Fibroblast of villous mesenchyme (primary cell): ENCODE data around the gene KCTD19. TPM values are rescaled to one million over a fixed set of nuclear protein-coding genes. Genes with fewer than 3 reads are reported as not detected.

Experiments used
- DNase-seq: peaks from one replicate; pipeline ENCODE4 v3.0.0-alpha.2; 2010; ENCODE audit warnings: low read depth
- H3K4me3 ChIP-seq: 2 replicates; pipeline ENCODE4 v1.5.1; 2011; ENCODE audit warnings: low read depth, mild to moderate bottlenecking, low read length
- total RNA-seq: library from RNA; depleted of rRNA; stranded (reverse); fragments of >200 nt; gene quantifications from 2 replicates; pipeline ENCODE4 v1.2.3, GENCODE V29; 2012
- TF ChIP-seq, protein P1 (sequence below): IDR thresholded peaks from 2 replicates; pipeline ENCODE4 v1.5.1; 2012; ENCODE audit warnings: low read depth, mild to moderate bottlenecking, low read length; ENCODE audit not compliant: insufficient read depth

KCTD19 gene
- total RNA-seq, 1 donor, result under 0.01 TPM

DNA sequence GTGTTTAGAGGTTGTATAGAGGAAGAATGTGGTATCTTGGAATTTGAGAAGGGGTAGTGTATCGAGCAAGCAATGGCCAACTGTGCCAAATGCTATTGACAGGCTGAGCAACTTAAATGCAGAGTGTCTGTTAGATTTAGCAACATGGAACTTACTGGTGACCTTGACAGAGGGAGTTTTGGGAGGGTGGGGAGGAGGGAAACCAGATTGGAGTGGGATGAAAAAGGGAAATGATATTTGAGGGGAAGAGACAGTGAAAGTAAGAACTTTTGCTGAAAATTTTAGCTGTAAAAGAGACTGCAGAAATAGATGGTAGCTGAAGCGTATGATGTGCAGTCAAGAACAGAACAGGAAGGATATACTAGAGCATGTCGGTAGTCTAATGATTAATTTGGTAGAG is 1.2 kb upstream of the KCTD19 start:
- DNase-seq, result no peak
- H3K4me3 ChIP-seq, result no peak overlapping the region
- TF ChIP-seq, protein P1, sequence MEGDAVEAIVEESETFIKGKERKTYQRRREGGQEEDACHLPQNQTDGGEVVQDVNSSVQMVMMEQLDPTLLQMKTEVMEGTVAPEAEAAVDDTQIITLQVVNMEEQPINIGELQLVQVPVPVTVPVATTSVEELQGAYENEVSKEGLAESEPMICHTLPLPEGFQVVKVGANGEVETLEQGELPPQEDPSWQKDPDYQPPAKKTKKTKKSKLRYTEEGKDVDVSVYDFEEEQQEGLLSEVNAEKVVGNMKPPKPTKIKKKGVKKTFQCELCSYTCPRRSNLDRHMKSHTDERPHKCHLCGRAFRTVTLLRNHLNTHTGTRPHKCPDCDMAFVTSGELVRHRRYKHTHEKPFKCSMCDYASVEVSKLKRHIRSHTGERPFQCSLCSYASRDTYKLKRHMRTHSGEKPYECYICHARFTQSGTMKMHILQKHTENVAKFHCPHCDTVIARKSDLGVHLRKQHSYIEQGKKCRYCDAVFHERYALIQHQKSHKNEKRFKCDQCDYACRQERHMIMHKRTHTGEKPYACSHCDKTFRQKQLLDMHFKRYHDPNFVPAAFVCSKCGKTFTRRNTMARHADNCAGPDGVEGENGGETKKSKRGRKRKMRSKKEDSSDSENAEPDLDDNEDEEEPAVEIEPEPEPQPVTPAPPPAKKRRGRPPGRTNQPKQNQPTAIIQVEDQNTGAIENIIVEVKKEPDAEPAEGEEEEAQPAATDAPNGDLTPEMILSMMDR, result no peak

DNA sequence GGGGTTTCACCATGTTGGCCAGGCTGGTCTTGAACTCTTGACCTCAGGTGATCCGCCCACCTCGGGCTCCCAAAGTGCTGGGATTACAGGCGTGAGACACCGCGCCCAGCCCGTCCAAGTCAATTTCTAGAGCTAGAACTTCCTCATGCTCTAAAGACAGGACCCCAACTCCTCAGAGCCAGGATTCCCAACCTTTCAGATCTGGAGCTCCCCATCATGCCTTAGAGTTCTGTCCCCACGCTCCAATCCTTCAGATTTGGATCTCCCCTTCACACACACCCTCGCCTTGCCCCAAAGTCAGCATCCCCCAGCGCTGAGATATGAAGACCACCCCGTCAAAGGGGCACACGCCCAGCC is 448 bp downstream of the KCTD19 start:
- no peak for DNase-seq
- TF ChIP-seq, protein P1, result no peak
- H3K4me3 ChIP-seq, result peak overlapping the region; percentile 63

DNA sequence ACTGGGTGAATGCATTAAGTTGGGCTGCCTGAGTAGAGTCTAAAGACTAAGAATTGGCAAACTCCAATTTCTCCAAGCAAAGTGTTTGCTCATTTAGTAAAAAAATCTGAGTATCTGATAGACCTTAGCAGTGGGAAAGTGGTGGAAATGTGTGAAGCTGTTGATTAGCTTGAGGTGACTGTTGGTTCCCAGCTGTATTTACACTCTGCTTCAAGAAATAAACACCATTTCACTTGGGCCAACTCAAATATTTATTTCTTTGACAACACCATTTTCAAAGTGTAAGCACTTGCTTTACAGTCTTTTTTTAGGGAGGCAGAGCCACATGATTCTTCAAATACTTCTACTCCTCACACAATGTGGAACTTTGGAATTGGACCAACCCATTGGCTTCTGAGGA is 8.7 kb downstream of the KCTD19 start:
- no peak overlapping the region for H3K4me3 ChIP-seq
- DNase-seq, result no peak
- TF ChIP-seq, protein P1, result no peak

DNA sequence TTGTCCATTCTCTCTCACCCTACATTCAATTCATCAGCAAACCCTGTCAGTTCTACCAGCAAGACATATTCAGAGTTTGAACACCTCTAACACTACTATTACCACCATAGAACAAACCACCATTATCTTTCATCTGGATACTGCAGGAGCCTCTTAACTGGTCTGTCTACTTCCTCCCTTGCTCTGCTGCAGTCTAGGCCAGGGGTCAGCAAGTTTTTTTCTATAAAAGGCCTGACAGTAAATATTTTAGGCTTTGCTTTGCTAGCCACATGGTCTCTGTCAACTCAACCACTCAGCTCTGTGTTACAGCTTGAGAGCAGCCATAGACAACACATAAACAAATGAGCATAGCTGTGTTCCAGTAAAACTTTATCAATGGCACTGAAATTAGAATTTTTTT is 13.8 kb downstream of the KCTD19 start:
- no peak overlapping the region for H3K4me3 ChIP-seq
- peak; percentile 95 for DNase-seq
- TF ChIP-seq, protein P1, result no peak

DNA sequence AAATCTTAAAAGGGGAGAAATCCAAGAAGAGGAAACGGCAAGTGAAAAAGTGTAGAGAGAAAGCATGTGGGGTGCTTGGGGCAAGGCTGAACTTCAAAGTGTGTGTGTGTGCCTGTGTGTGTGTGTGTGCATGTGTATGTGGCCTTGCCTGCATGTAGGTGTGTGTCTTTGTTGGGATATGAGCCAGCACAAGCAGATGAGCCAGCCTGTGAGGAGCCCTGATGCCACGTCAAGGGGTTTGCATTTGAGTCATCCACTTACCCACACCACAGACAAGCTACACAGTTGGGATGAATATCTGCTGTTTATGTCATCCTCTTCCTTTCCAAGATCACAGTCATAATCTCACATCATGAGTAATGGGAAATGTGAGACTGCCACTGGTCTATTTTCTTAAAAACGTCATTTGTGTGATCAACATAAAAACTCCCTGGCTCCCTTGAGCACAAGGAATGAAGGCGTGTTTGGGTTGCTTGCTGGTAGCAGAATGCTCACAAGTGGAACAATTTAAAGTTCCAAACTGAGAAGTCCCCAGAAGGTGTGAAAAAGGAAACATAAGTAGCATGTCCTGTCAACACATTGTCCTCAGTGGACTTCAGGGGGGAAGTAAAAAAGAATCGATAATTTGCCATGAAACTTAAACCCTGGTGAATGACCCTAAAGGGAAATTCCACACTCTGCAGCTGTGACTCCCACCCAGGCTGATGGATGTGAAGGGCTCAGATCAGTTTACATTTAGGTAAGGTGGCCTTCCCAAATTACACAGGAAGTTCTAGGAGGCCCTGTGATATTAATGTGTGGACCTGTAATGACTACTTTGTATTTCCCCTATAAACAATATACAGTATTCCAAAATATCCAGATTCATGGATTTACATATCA is 14.7 kb downstream of the KCTD19 start:
- peak; percentile 100 for DNase-seq
- TF ChIP-seq, protein P1, result no peak
- H3K4me3 ChIP-seq, result no peak overlapping the region

DNA sequence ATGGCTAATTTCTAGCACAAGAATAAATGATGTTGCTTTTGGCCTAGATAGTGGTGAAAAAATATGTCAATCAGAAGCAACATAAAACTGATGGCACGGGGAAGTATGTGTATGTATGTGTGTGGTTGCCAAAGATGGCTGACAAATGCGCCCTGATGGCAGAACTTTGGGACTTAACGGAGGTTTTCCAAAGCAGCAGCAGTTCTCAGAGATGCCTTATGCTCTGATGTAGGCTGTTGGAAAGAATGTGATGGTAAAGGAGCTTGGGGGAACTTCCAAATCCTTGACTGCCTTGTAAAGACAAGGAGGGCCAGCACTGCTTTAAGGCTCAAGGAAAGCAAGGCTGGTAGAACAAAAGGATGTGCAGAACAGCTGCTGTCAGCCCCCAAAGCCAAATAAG is 16.0 kb downstream of the KCTD19 start:
- H3K4me3 ChIP-seq, result no peak overlapping the region
- TF ChIP-seq, protein P1, result no peak
- no peak for DNase-seq
